Choroid plexus epithelial cell (primary cell): ENCODE data around the gene TRIM13.
"Not testable (repeated sequence)": the region's sequence is repeated elsewhere in the genome, so short reads cannot be mapped to it uniquely, and the experiment has no call there.

ENCODE experiments used
- DNase-seq: peaks from one replicate; pipeline ENCODE4 v3.0.0-alpha.2; 2010; ENCODE audit warnings: low read depth
- H3K4me3 ChIP-seq: 2 replicates; pipeline ENCODE4 v1.5.1; 2011; ENCODE audit warnings: low read depth, mild to moderate bottlenecking, control low read depth, low read length, moderate library complexity
- TF ChIP-seq, protein P1 (sequence below): conservative IDR thresholded peaks from 2 replicates; pipeline ENCODE4 v1.5.1; 2011; ENCODE audit warnings: low read depth, mild to moderate bottlenecking, control low read depth, inconsistent platforms, low read length, moderate library complexity

The TRIM13 gene

DNA sequence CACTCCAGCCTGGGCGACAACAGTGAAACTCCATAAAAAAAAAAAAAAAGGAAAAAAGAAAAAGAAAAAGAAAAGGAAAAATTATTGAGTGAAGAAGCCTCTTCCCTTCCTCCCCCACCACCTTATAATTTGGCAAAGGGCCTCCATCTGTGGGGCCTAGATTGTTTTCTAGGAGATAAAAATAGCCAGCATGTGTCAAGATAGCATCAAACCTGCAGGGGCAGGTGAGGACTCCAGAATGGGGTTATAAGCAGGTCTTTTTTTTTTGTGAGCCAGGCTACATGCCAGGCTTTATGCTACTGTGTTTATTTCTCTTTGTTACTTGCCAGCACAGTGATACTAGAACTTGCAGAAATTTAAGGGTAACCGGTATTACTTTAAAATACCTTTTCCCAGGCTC lies 11.7 kb upstream of the TRIM13 start:
- no peak overlapping the region for H3K4me3 ChIP-seq
- DNase-seq = no peak
- TF ChIP-seq, protein P1, sequence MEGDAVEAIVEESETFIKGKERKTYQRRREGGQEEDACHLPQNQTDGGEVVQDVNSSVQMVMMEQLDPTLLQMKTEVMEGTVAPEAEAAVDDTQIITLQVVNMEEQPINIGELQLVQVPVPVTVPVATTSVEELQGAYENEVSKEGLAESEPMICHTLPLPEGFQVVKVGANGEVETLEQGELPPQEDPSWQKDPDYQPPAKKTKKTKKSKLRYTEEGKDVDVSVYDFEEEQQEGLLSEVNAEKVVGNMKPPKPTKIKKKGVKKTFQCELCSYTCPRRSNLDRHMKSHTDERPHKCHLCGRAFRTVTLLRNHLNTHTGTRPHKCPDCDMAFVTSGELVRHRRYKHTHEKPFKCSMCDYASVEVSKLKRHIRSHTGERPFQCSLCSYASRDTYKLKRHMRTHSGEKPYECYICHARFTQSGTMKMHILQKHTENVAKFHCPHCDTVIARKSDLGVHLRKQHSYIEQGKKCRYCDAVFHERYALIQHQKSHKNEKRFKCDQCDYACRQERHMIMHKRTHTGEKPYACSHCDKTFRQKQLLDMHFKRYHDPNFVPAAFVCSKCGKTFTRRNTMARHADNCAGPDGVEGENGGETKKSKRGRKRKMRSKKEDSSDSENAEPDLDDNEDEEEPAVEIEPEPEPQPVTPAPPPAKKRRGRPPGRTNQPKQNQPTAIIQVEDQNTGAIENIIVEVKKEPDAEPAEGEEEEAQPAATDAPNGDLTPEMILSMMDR = no peak

DNA sequence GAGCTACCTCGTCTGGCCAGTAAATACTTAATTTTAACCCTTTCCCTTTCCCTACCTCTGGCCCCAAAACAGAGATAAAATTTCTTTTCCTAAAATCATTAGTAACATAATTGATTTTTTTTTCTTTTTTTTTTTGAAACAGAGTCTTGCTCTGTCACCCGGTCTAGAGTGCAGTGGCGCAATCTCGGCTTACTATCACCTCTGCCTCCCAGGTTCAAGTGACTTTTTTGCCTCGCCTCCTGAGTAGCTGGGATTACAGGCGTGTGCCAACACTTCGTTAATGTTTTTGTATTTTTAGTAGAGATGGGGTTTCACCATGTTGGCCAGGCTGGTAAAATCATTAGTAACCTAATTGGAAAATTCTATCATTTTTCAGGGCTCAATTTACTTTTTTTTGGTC lies 10.4 kb upstream of the TRIM13 start:
- TF ChIP-seq, protein P1 = no peak
- DNase-seq = no peak
- H3K4me3 ChIP-seq = no peak overlapping the region

DNA sequence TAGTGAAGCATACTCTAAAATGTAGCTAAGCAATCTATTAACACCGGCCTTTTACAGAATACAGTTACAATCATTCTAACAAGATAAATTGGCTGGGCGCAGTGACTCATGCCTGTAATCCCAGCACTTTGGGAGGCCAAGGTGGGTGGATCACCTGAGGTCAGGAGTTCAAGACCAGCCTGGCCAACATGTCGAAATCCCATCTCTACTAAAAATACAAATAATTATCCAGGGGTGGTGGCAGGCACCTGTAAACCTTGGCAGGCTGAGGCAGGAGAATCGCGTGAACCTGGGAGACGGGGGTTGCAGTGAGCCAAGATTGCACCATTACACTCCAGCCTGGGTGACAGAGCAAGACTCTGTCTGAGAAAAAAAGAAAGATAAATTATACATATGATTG lies 6.2 kb upstream of the TRIM13 start:
- DNase-seq, H3K4me3 ChIP-seq: not testable (repeated sequence)

DNA sequence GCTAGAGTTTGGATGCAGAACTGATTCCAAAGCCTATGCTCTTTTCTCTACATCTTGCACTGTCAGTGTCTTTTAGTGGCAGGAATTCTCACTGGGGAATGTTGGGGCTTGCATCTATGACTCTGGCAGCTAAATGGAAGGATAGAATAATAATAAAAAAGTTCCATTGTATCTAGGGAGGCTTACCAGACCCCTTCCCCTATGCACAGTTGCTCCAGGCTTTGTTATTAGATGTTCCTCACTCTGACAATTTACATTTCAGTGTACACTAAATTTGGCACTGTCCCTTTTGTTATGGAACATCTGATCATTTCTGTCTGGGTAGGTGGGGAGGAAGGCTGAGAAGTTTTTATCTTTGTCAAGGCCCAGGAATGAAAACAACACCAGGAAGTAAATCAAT lies 3.7 kb upstream of the TRIM13 start:
- no peak for DNase-seq
- TF ChIP-seq, protein P1 = no peak
- H3K4me3 ChIP-seq = no peak overlapping the region

DNA sequence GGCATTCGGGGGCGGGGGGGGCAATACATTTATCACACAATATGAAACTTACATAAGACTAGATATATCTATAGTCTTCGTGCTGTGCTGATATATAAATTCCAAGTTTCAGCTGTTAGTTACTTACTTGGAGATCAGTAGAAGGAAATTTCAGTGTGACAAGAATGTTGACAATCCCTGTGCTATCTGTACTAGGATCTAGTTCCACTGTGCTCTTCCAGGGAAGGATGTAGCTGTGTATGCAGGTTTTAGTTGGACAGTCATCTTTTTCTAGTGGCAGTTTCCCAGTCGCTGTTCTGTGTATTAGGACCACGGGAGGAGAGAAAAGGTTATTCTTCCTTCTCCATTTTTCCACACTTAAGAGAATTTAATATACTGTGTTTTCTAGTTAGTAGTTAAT lies 3.2 kb upstream of the TRIM13 start:
- TF ChIP-seq, protein P1 = no peak
- H3K4me3 ChIP-seq = no peak overlapping the region

DNA sequence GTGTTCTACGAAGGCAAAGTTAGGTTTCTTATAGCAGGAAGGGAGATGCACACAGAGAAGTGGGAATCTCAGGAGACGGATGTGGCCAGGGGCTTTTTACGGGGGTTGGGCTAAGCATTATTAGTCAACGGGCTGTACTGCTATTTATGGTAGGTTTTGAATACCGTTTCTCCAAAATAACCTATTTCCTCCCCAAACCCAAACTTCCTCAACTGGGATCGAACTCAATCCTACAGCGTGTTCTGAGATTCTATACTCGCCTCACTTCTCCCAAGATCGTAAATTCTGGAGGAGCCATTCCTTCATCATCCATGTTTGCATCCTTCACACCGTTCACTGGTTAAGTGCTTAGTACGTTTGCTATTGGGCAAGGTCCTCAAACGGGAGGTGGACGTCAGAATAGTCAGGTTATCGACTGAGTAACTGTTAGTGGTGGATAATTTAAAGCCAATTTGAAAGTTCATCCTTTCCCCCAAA lies 1.2 kb upstream of the TRIM13 start:
- DNase-seq = peak; percentile 53
- TF ChIP-seq, protein P1 = no peak
- peak overlapping the region; percentile 74 for H3K4me3 ChIP-seq

More for the DNA sequence above, 3.2 kb upstream of the TRIM13 start:
- DNase-seq = no peak

DNA sequence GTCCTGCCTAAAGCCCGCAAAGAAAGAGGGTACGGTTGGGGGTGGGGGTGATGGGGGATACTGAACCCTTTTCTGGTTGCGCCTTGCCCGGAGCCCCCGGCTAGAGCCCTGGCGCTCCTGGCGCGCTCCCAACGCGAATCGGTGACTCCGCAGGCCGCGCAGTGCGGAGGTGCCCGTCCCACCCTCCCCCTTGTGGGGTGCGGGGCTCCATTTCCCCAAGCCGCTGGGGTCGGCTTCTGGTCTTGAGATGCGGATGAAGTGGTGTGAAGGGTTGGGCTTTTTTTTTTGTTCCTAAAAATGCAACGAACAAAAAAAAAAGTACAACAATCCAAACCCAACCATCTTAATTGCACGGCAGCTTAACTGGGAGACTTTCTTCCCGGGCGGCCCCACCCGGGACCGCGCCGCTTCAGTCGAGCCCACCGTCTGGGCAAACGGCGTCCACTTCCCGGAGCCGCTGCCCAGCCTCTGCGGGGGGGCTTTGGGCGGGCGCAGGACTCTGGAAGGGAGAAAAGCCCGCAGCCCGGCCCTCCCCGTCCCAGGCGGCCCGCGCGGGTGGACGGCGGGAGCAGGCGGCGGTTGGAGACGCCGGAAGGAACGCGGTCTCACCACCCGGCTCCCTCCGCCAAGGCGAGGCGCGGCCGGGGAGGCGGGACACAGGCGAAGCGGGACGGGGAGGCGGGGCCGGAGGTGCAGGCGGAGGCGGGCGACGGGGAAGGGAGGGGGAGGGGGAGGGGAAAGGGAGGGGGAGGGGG lies 504 bp upstream of the TRIM13 start:
- peak overlapping the region; percentile 74 for H3K4me3 ChIP-seq
- TF ChIP-seq, protein P1 = no peak
- DNase-seq = peak; percentile 96
